Neutrophil (primary cell): ENCODE data around the gene IGLON5.

Experiments
- H3K27ac ChIP-seq: fragments of 200-600 bp; sonication (generic); 2 replicates; pipeline ENCODE4 v1.5.1; 2016; ENCODE audit warnings: mild to moderate bottlenecking, moderate library complexity
- H3K27me3 ChIP-seq: fragments of 200-600 bp; sonication (generic); 2 replicates; pipeline ENCODE4 v1.6.0; 2016; ENCODE audit warnings: mild to moderate bottlenecking
- H3K36me3 ChIP-seq: fragments of 200-600 bp; sonication (generic); 2 replicates; pipeline ENCODE4 v1.5.1; 2017
- H3K4me1 ChIP-seq, 2 experiments: fragments of 200-600 bp in 1 of 2; sonication (generic) in 1 of 2; 1 replicate in 1 of 2; 2 replicates in 1 of 2; pipeline versions ENCODE4 v1.5.1 to v1.6.1; 2013 to 2016; ENCODE audit warnings: low read depth in 1 of 2, low read length in 1 of 2, mild to moderate bottlenecking in 1 of 2, moderate library complexity in 1 of 2; ENCODE audit not compliant: control insufficient read depth in 1 of 2, insufficient read depth in 1 of 2
- H3K4me3 ChIP-seq, 2 experiments: fragments of 200-600 bp in 1 of 2; sonication (generic) in 1 of 2; 1 replicate in 1 of 2; 2 replicates in 1 of 2; pipeline ENCODE4 v1.5.1; 2013 to 2016; ENCODE audit warnings: low read depth in 1 of 2, low read length in 1 of 2, mild to moderate bottlenecking in 1 of 2, moderate library complexity in 1 of 2
- H3K9me3 ChIP-seq: fragments of 200-600 bp; sonication (generic); 2 replicates; pipeline ENCODE4 v1.5.1; 2016
- TF ChIP-seq, protein P1 (sequence below): fragments of 200-600 bp; sonication (generic); IDR thresholded peaks from 2 replicates; pipeline ENCODE4 v1.5.1; 2016; ENCODE audit warnings: antibody characterized with exemption

Gene IGLON5

DNA sequence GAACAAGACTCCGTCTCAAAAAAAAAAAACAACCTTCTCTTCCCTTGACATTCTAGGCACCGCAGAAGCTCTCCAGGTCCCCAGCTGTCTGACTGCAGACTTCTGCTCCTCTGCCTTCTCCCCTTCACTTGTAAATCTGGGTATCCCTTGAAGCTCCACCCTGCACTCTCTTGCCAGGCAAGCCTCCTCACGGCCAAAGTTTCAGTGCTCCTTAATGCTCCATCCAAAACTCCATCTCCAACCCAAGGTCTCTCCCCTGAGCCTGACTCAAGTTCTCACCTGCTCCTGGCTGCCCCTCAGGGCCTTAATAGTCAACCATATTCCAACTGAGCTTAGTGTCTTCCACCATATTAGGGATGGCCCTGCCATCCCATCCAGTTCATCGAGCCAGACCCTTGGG, 58.8 kb downstream of the IGLON5 start:
- H3K9me3 ChIP-seq: no peaks in the 10 kb centered on the region
- peaks cover 86 to 90% of the 10 kb centered on the region in 2 experiments for H3K4me1 ChIP-seq
- no peaks in the 10 kb centered on the region for H3K27me3 ChIP-seq
- no peaks in the 10 kb centered on the region for H3K36me3 ChIP-seq
- TF ChIP-seq, protein P1, sequence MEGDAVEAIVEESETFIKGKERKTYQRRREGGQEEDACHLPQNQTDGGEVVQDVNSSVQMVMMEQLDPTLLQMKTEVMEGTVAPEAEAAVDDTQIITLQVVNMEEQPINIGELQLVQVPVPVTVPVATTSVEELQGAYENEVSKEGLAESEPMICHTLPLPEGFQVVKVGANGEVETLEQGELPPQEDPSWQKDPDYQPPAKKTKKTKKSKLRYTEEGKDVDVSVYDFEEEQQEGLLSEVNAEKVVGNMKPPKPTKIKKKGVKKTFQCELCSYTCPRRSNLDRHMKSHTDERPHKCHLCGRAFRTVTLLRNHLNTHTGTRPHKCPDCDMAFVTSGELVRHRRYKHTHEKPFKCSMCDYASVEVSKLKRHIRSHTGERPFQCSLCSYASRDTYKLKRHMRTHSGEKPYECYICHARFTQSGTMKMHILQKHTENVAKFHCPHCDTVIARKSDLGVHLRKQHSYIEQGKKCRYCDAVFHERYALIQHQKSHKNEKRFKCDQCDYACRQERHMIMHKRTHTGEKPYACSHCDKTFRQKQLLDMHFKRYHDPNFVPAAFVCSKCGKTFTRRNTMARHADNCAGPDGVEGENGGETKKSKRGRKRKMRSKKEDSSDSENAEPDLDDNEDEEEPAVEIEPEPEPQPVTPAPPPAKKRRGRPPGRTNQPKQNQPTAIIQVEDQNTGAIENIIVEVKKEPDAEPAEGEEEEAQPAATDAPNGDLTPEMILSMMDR: no peak
- H3K4me3 ChIP-seq: no peak overlapping the region
- peak overlapping the region; percentile 85 for H3K27ac ChIP-seq

DNA sequence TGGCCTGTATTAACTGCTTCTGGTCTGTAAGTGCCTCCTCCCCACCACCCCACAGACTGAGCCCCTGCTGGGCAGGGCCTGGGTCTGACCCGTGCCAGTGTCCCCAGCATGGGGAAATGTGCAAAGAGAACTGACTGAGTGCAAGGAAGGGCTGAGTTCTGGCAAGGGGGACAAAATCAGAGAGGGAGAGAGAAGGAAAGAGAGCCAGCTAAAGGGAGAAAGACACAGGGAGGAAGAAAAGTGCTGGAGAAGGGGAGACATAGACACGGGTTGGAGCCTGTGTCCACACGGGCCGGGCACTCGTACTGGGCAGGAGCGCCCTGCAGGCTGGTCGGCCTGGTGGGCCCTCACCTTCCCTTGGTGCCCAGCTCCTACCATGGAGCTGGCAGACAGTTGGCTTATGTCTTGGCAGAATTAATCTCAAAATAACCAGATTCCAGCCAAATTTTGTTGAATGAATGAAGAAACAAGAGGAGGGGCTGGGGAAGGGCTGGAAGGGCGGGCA, 59.8 kb downstream of the IGLON5 start:
- Histone ChIP-seq H3K4me3 (peak overlapping the region in 1 of 2 experiments; percentile 48), H3K36me3 (no peaks in the 10 kb centered on the region), H3K9me3 (no peaks in the 10 kb centered on the region), H3K27ac (peak overlapping the region; percentile 85), H3K27me3 (no peaks in the 10 kb centered on the region), H3K4me1 (peaks cover 88 to 93% of the 10 kb centered on the region in 2 experiments)
- TF ChIP-seq, protein P1: no peak

DNA sequence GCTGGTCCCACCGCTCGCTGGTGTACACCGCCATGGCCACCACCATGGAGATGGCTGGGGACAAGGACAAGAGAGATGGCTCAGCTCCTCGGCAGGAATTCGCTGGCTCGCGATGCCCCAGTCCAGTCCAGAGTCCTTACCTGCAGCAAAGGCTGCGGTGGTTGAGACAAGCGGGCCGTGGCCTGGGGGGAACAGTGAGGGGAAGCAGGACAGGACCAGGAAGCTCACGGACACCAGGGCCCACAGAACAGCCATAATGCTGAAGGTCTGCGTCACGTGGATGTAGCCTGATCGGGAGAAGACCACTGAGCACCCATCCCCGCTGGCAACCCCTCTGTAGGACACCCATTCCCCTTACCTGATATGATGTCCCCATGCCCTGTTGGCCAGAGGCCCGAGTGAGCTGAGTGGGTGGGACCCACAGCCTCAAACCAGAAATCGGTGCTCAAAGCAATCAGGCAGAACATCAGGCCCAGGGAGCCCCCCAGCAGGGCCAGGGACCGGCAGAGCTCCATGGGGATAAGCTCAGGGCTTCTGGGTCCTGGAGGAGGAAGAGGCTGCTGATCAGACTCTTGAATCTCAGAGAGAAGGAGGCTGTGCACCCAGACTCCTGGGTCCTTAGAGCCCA, 60.7 kb downstream of the IGLON5 start:
- H3K4me3 ChIP-seq: peak overlapping the region; percentile 24 to 48
- H3K36me3 ChIP-seq: no peaks in the 10 kb centered on the region
- no peaks in the 10 kb centered on the region for H3K27me3 ChIP-seq
- H3K27ac ChIP-seq: peak overlapping the region; percentile 85
- no peaks in the 10 kb centered on the region for H3K9me3 ChIP-seq
- TF ChIP-seq, protein P1: no peak
- H3K4me1 ChIP-seq: peaks cover 86 to 92% of the 10 kb centered on the region in 2 experiments

DNA sequence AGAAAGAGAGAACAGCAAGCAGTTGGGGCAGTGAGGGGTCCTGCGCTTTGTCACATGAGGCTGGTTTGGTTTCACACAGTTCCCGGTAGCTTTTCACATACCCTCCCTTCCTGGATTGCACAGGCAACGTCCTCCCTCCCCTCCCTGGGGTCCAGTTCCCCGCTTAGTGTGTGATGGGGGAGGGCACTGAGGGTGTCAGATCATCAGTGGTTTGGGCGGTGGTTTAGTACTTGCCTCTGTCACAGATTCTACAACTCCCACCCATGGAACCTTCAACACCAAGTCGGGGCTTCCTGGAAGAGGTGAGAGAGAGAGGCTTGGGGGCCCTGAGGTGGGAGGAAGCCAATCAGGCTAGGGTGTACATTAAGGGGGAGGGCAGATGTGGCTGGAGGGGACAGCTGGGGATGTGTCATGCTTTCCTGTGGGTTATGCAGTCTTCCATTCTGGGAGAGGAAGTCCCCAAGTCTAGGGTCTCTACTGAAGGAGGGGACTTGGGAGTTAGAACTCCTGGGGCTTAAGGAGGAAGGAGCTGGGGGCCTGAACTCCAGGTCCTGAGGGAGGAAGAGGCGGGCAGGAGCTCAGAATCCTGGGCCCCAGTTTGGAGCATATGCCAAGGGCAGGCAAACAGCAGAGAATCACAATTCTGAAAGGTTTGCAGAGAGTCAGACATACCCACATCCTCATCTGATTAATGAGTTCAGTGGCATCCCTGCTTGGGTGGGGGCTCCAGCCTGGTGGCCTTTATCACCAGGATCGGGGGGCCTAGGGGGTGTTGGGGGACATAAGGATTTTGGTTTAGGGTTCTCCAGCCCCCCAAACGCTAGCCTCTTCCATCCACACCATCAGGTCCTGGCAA, 61.4 kb downstream of the IGLON5 start, which contains the start of gene NKG7:
Gene NKG7, minus strand, starts transcription at position 6 of the 856 bp plus-strand sequence. CDS start 119 bp downstream, outside the sequence.
- Histone ChIP-seq H3K4me1 (peaks cover 82 to 85% of the 10 kb centered on the region in 2 experiments), H3K4me3 (peak within 1 kb of the TSS; percentile 24 to 48), H3K9me3 (no peaks in the 10 kb centered on the region), H3K27me3 (no peaks in the 10 kb centered on the region), H3K36me3 (no peaks in the 10 kb centered on the region), H3K27ac (peak within 1 kb of the TSS; percentile 85)
- TF ChIP-seq, protein P1: no peak

DNA sequence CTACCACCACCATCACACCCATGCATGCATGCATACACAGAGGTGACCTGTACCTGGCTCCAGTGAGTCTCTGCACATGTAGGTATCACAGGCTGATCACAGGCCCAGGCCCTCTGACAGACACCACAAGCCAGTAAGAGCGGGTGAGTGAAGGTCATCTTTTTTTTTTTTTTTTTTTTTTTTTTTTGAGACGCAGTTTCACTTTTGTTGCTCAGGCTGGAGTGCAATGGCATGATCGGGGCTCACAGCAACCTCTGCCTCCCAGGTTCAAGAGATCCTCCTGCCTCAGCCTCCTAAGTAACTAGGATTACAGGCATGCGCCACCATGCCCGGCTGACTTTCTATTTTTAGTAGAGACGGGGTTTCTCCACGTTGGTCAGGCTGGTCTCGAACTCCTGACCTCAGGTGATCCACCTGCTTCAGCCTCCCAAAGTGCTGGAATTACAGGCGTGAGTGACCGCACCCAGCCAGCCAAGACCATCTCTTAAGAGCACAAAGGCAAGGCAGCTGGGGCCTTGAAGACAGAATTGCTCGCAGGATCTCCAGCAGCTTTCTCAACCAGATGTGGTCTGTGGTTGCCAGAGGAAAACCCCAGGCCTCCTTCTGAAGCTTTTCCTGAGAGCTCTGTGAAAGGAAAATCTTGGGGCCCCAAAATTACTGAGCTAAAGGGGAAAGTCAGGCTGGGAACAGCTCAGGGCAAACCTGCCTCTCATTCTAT, 64.2 kb downstream of the IGLON5 start:
- Histone ChIP-seq H3K36me3 (no peaks in the 10 kb centered on the region), H3K9me3 (no peaks in the 10 kb centered on the region), H3K4me3 (no peak overlapping the region), H3K27me3 (no peaks in the 10 kb centered on the region), H3K4me1 (peaks cover 57 to 63% of the 10 kb centered on the region in 2 experiments), H3K27ac (peak overlapping the region; percentile 85)
- TF ChIP-seq, protein P1: no peak
